ENCODE data around the gene ME1.

DNA sequence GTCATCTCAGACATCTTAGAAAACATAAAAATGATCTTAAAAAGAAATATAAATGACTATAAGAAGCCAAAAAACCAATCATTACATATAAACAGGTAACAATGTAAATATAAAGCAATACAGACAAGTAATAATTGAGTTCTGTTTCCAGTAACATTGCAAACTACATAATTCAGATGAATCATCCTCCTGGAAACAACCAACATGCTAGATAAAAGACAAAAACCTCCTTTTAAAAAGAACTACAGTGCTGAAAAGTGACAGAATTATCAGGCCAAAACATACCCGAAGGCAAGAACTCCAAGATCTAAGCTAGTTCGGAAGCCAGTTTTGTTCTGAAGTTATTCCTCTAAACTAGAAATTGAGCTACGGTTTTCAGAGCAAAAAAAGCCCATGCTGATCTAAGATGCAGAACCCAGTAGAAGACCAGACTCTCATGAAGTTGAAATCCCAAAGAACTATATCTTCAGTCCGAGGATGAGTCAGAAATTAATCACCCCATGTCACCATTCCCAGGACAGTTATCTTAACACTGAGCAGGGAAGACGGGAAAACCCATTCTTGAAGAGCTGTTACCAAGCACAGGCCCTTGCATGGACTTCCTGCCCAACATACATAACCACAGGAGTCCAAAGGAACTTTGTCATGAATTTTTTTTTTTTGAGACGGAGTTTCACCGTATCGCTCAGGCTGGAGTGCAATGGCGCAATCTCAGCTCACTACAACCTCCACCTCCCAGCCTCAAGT lies 247.6 kb downstream of the ME1 start:
- TF ChIP-seq REST (IDR thresholded peaks at IDR 0.05; ENCODE audit: insufficient read depth in 1 of 2, low read depth in 2 of 2, low read length in 2 of 2), result no peak
- TF ChIP-seq POLR2AphosphoS5 (IDR thresholded peaks at IDR 0.05; ENCODE audit: low read depth, low read length), result no peak
